Spleen (tissue), 7 donors: Measurements from ENCODE around the gene PPFIA2.

Experiments
- CTCF ChIP-seq, 11 experiments: fragments of 200-600 bp in 7 of 11; fragments of 450-650 bp in 4 of 11; sonication (generic) in 4 of 11; IDR thresholded peaks in 8 of 11; conservative IDR thresholded peaks in 3 of 11; 1 replicate in 7 of 11; 2 replicates in 4 of 11; pipeline versions ENCODE4 v1.4.0 to v1.8.0; 2016 to 2021; ENCODE audit warnings: antibody characterized with exemption in 11 of 11, inconsistent platforms in 4 of 11, mild to moderate bottlenecking in 1 of 11
- POLR2A ChIP-seq, 3 donors: fragments of 450-650 bp; IDR thresholded peaks; one replicate each; pipeline ENCODE4 v1.5.1; 2017; ENCODE audit warnings: antibody characterized with exemption in 3 of 3, mild to moderate bottlenecking in 1 of 3
- POLR2AphosphoS5 ChIP-seq, 3 donors: sonication (generic); formaldehyde crosslinking; IDR thresholded peaks; one replicate each; pipeline ENCODE4 v1.5.1; 2017; ENCODE audit warnings: antibody characterized with exemption in 3 of 3
- donor health status: DM: no; HTN: no; CAD: no; lungs with moderate emphysema.
- donor health status: DM: no; HTN: no; CAD: no.
- donor health status: DM: no; HTN: no; CAD: no.

DNA sequence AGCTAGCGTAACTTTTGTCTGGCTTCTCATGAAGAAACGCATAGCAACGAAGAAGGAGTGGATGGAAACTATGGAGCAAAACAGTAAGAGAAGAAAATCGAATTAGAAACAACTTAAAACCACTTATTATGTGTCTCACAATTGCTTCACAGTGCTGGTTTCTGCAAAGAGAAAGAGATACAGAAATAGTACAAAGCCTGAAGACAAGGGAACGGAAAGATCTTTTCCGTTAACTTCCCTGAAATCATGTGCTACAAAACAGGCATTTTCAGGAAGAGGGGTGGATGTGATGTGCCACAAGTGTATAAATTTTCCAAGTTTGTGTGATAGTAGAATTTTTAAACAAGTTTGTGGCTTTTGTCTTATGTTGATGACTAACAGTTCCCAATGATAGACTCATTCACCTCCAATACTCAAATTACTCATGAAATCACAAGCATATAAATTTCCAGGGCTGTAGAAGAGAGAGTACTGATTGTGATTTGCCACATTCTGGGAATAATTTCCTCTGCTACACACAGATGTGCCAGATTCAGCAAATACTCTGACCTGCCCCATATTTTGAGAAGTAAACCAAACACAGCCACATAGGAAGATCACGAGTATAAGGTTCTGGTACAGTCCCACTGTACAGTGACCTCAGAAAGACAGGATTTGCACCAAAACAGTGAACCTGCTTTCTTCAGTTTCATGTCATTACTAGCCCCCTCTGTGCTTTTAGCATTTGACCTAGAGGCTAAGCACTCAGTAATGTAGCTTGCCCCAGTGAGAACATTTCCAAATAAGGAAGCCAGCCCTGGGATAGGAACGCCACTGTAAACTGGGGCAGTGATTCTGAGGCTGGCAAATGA is 41.4 kb upstream of the PPFIA2 start:
- TF ChIP-seq CTCF (IDR thresholded peaks at IDR 0.05 in 8 of 11, conservative IDR thresholded peaks at IDR 0.05 in 3 of 11) (no peak), POLR2A (IDR thresholded peaks at IDR 0.05) (no peak), POLR2AphosphoS5 (IDR thresholded peaks at IDR 0.05) (no peak)
